GM19438 (cell line): ENCODE results near the gene STK32A.
"Not testable (repeated sequence)": the region's sequence is repeated elsewhere in the genome, so short reads cannot be mapped to it uniquely, and the experiment has no call there.

ENCODE experiments used
- ATAC-seq: cut with Tn5 transposase; IDR thresholded peaks from one replicate; pipeline ENCODE4 v1.9.1; 2021; ENCODE audit warnings: low read depth; ENCODE audit not compliant: unreplicated experiment

The STK32A gene

DNA sequence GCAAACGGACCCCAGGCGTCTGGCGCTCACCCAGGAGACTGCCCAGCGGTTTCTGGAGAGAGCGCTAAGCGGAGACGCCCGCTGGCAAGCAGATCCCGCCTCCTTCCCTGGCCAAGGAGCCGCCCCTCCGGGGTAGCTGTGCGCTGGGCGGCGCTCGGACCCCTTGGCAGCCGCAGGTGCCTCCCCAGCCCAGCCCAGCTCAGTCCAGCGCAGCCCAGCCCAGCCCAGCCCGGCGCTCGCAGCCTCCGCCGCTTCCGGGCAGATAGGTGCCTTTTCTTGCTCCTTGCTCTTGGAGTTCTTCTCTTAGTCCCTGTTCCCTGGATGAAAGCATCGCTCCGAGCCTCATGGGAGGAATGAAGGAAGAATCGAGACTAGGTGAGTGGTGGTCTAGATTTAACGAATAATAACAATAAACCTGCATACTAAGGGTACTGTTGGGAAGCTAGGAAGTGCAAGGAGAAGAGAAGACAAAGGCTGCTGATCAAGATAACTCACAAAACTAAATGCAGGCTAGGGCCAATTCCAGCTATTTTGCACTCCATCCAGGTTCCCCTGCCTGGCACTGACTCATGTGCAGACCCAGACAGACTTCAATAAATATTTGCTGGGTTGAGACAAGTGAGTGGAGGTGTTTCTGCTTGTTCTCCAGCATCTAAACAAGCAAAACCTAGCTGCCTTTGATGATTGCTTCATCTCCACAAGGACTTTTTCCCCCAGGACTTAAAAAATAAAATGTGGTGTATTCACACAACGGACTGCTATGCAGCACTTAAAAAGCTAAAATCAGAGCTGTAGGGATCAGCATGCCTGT lies at the start of gene STK32A:
TSS of gene STK32A (plus strand) at position 202 of the 811 bp plus-strand sequence. CDS start 4,609 bp downstream, outside the sequence.
- no peak for ATAC-seq

DNA sequence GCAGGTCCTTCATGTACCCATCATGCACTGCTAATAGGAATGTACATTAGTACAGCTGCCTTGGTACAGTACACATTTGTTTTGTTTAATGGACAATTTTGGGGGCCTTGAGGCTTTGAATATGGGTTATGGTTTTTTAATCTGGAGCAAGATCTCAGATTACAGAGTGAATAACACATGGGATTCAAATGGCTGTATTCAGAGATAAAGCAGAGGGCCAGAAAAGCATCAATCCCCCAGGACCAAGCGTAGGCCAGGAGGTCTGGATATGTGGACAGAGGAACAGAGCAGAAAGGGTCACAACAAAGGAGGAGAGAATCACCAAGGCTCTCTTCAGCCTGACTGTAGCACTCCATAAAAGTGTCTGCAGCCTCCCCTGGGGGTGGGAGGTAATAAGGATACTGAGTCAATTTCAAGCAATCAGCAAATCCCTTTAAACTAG lies 47.7 kb upstream of the STK32A start:
- ATAC-seq = no peak

- ATAC-seq = peak; percentile 89
Measured at GRCh38 chr5:147188200-147189108, 46.4 kb upstream of the STK32A start.

DNA sequence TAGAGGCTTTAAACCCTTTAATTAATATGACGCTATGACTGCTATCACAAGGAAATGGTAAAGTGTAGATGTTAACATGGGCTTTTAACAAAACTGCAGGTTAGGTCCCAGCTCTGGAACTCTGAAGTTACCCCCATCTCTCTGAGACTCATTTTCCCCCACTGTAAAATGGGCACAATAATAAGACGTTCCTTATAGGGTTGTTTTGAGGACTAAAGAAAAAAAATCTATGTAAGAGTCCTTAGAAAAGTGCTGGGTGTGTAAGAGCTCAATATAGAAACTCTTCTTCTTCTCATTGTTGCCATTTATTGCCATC lies 45.8 kb upstream of the STK32A start:
- ATAC-seq = no peak

DNA sequence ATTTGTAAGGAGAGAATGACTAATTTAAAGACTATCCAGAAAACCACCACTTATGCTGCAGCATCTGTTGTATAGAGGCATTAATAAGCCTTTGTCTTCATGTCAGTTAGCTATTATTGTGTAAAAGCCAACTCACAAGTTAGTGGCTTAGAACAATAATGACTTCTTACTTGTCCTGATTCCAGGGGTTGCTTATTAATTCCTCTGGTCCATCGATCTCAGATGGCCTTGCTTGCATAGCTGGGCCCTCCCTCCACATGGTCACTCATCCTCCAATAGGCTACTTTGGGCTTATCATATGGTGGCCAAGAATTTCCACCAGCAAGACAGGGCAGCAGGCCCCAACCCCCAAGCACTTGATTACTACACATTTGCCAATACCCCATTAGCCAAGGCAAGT lies 44.5 kb upstream of the STK32A start:
- ATAC-seq = no peak

GRCh38 chr5:147193123-147193522 lies 41.7 kb upstream of the STK32A start:
- no peak for ATAC-seq

- no peak for ATAC-seq
Measured at GRCh38 chr5:147200004-147200403, 34.8 kb upstream of the STK32A start.

DNA sequence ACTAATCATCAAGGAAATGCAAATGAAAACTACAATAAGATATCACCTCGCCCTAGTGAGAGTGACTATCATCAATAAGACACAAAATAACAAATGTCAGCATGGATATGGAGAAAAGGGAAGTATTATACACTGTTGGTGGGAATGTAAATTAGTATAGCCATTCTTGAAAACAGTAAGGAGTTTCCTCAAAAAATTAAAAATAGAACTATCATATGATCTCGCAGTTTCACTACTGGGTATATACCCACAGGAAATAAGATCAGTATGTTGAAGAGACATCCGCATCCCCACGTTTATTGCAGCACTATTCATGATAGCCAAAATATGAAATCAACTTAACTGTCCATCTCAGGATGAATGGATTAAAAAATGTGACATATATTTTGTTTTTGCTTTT lies 31.6 kb upstream of the STK32A start:
- ATAC-seq = no peak

GRCh38 chr5:147204576-147204975 lies 30.2 kb upstream of the STK32A start:
- ATAC-seq = no peak

DNA sequence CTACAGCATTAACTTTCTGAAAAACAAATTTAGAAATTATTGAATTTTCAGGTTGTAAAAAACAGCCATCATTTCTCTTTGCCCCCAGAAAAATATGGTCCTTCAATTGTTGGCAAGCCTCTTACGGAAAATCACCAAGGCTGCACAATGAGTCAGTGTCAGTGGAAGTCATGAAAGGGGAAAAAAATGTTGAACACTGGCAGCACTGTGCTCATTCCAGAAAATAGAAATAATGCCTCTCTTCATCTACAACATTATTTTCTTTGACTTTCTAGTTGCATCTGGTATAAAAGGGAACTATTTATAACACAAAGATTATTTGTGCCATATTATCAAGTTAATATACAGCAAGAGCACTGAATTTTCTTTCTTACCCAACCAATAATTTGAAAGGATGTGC lies 26.7 kb upstream of the STK32A start:
- ATAC-seq = no peak

DNA sequence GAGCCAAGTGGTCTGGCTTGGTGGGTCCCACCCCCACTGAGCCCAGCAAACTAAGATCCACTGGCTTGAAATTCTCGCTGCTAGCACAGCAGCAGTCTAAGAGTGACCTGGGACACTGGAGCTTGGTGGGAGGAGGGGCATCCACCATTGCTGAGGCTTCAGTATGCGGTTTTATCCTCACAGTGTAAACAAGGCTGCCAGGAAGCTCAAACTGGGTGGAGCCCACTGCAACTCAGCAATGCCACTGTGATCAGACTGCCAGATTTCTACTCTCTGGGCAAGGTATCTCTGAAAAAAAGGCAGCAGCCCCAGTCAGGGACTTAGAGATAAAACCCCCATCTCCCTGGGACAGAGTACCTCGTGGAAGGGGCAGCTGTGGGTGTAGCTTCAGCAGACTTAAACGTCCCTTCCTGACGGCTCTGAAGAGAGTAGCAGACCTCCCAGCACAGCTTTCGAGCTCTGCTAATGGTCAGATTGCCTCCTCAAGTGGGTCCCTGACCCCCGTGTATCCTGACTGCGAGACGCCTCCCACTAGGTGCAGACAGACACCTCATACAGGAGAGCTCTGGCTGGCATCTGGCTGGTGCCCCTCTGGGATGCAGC lies 18.2 kb upstream of the STK32A start:
- ATAC-seq = no peak

GRCh38 chr5:147223343-147223742 lies 11.5 kb upstream of the STK32A start:
- no peak for ATAC-seq

DNA sequence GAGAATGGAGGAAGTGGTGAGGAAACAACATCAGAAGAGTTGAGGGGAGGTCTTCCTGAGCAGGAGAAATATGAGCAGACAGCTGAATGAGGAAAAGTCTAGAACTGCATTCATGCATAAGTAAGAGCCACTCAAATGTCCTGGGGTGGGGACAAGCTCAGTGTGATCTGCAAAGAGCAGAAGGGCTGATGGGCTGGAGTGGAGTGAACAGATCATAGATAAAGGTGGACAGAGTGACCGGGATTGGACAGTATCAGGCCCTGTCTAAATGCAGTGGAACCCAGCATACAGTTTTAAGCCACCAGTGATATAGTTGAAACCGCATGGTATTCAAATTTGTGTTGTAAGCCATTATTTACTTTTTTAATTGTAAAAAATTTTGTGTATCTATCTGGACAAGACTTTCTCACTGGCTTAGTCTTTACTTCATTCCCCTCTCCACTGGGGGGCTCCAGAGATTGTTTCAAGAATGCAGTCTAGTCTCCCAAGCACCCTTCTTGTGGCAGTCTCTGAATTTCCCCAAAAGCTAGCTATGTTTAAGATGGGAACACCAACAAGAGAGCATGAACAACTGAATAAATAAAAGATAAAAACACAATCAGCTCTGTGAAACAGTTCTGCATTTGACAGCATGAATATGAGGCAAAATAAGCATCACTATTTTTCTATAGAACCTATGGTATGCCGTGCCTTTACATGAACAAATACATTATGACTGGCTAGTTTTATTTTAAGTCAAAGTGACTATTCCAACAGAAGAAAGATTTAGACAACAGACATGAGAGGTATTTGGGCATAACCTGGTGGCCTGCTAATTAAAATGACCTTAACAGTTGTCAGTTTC lies 10.7 kb upstream of the STK32A start:
- ATAC-seq = peak; percentile 57

GRCh38 chr5:147225938-147226337 lies 8.9 kb upstream of the STK32A start:
- ATAC-seq = no peak

DNA sequence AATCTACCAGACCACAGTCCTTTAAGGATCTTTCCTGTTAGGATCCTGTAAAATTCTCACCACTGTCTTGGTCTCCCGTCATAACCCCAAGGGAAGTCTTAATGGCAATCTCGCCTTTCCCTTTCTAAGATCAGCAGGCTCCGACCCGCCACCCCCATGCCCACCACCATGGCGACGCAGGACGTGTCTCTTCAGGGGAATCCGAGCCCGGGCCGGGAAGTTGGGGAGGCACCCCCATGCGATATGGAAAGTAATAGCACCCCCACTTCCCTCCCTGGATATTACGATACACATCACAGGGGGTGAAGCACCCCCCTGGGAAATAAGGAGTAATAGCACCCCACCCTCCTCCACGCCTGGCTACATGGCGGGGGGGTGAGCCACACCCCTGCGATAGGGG lies 8.3 kb upstream of the STK32A start:
- ATAC-seq = no peak

- no peak for ATAC-seq
Measured at GRCh38 chr5:147234239-147234824, 494 bp upstream of the STK32A start.

DNA sequence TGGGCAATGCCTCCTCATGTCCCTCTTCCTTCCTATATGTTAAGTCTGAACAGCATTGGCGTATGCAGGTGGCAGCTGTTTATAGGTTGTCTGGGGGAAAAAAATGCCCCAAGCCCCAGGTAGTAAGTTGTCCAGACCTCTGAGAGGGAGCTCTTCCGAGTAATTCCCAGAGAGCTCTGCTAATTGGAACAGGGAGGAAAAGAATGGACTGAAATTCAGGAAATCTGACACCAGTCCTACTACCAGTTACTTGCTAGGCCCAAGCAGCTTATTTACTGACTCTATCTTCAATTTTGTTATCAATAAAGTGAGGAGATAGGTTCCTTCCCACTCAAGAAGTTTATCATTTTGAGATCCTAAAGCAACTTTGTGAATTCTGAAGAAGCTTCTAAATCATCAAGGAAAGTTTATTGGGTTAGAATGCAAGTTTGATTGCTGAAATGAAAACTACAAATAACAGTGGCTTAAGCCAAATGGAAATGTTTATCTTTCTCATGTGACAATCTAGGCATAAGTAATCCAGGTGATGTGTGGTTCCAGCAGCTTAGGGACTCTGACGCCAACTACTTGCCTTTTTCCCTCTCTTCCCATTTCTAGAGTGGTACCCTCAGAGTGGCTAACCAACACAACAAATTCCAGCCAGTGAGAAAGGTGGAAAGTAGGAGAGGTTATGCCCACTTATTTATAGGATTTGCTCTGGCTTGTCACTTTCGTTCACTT lies 5.6 kb downstream of the STK32A start:
- ATAC-seq = no peak

GRCh38 chr5:147243238-147243637 lies 8.4 kb downstream of the STK32A start:
- not testable (repeated sequence) for ATAC-seq

- ATAC-seq = no peak
Measured at GRCh38 chr5:147245381-147246165, 10.7 kb downstream of the STK32A start.
